Astrocyte (in vitro differentiated cells and primary cell): ENCODE data around the gene RPL10. TPM values are rescaled to one million over a fixed set of nuclear protein-coding genes. Genes with fewer than 3 reads are reported as not detected.
A peak's percentile ranks its signal among the peaks of the same experiment; 100 is the strongest.

ENCODE experiments used
- DNase-seq: peaks from one replicate; pipeline ENCODE4 v3.0.0-alpha.2; 2010; ENCODE audit warnings: low read depth
- FAIRE-seq: peaks from 2 replicates; lab custom pipeline; 2011; peaks lifted over from hg19 to GRCh38; lab: Jason Lieb, UNC
- H2AFZ ChIP-seq: 2 replicates; pipeline ENCODE4 v1.6.0; 2012; ENCODE audit warnings: low read depth, low read length, inconsistent platforms
- H3K27ac ChIP-seq: 2 replicates; pipeline ENCODE4 v1.5.1; 2011; ENCODE audit warnings: low read depth, low read length, inconsistent platforms
- H3K27me3 ChIP-seq: 2 replicates; pipeline ENCODE4 v1.6.0; 2011; ENCODE audit warnings: low read length, inconsistent platforms; ENCODE audit not compliant: insufficient read depth
- H3K36me3 ChIP-seq: 2 replicates; pipeline ENCODE4 v1.5.1; 2011; ENCODE audit warnings: low read length, inconsistent platforms; ENCODE audit not compliant: insufficient read depth
- H3K4me1 ChIP-seq: 2 replicates; pipeline ENCODE4 v1.5.1; 2011; ENCODE audit warnings: low read length, inconsistent platforms; ENCODE audit not compliant: insufficient read depth
- H3K4me2 ChIP-seq: 2 replicates; pipeline ENCODE4 v1.6.0; 2012; ENCODE audit warnings: low read length, inconsistent platforms
- H3K4me3 ChIP-seq: 2 replicates; pipeline ENCODE4 v1.5.1; 2011; ENCODE audit warnings: low read depth, mild to moderate bottlenecking, low read length, inconsistent platforms; ENCODE audit not compliant: insufficient read depth
- H3K79me2 ChIP-seq: 2 replicates; pipeline ENCODE4 v1.6.0; 2012; ENCODE audit warnings: mild to moderate bottlenecking, low read length, inconsistent platforms; ENCODE audit not compliant: insufficient read depth
- H3K9ac ChIP-seq: 2 replicates; pipeline ENCODE4 v1.6.0; 2012; ENCODE audit warnings: mild to moderate bottlenecking, low read length, inconsistent platforms
- H3K9me3 ChIP-seq: 2 replicates; pipeline ENCODE4 v1.5.1; 2012; ENCODE audit warnings: low read depth, mild to moderate bottlenecking, low read length, inconsistent platforms; ENCODE audit not compliant: insufficient read depth
- H4K20me1 ChIP-seq: 2 replicates; pipeline ENCODE4 v1.6.0; 2012; ENCODE audit warnings: low read length, inconsistent platforms; ENCODE audit not compliant: insufficient read depth
- H3K27ac Mint-ChIP-seq: one replicate; pipeline ENCODE4 v1.8.0; 2021; ENCODE audit warnings: mild to moderate bottlenecking, mixed read lengths; ENCODE audit not compliant: unreplicated experiment
- H3K27me3 Mint-ChIP-seq: one replicate; pipeline ENCODE4 v1.8.0; 2021; ENCODE audit warnings: low read depth, mixed read lengths; ENCODE audit not compliant: unreplicated experiment
- H3K36me3 Mint-ChIP-seq: one replicate; pipeline ENCODE4 v1.8.0; 2021; ENCODE audit warnings: low read depth, mixed read lengths; ENCODE audit not compliant: unreplicated experiment
- H3K4me1 Mint-ChIP-seq: one replicate; pipeline ENCODE4 v1.8.0; 2021; ENCODE audit warnings: low read depth, mixed read lengths; ENCODE audit not compliant: unreplicated experiment
- H3K4me3 Mint-ChIP-seq: one replicate; pipeline ENCODE4 v1.8.0; 2021; ENCODE audit warnings: mild to moderate bottlenecking, moderate library complexity, mixed read lengths; ENCODE audit not compliant: unreplicated experiment
- H3K9me3 Mint-ChIP-seq: one replicate; pipeline ENCODE4 v1.8.0; 2021; ENCODE audit warnings: mild to moderate bottlenecking, mixed read lengths; ENCODE audit not compliant: unreplicated experiment
- CTCF ChIP-seq: IDR thresholded peaks from 2 replicates; pipeline ENCODE4 v1.5.1; 2011; ENCODE audit warnings: low read depth, mild to moderate bottlenecking, inconsistent platforms, low read length, moderate library complexity; ENCODE audit not compliant: insufficient read depth
- EZH2 ChIP-seq: IDR thresholded peaks from 2 replicates; pipeline ENCODE4 v1.6.1; 2012; ENCODE audit warnings: mild to moderate bottlenecking, low read length, inconsistent platforms; ENCODE audit not compliant: insufficient read depth
- total RNA-seq: library from RNA; stranded (reverse); gene quantifications from 2 replicates; pipeline ENCODE4 v1.2.1, GENCODE V29; 2021

The RPL10 gene
- total RNA-seq, 1 donor from 2014 or later, result 1,967 TPM

- Histone ChIP-seq H3K9me3 (no peaks in the 10 kb centered on the region), H3K4me1 (peaks cover 25% of the 10 kb centered on the region), H3K27ac (peak overlapping the region; percentile 82), H3K79me2 (peaks cover 90% of the 10 kb centered on the region), H3K4me2 (peak overlapping the region; percentile 98), H4K20me1 (peaks cover 55% of the 10 kb centered on the region), H3K36me3 (peaks cover 11% of the 10 kb centered on the region), H3K27me3 (no peaks in the 10 kb centered on the region), H3K4me3 (peak overlapping the region; percentile 99), H2AFZ (no peak overlapping the region), H3K9ac (peak overlapping the region; percentile 93)
- no peaks in the 10 kb centered on the region for H3K4me1 Mint-ChIP-seq
- H3K36me3 Mint-ChIP-seq, result peaks cover 6% of the 10 kb centered on the region
- no peak for FAIRE-seq
- TF ChIP-seq EZH2, result no peak
- no peak for TF ChIP-seq CTCF
- H3K4me3 Mint-ChIP-seq, result peak overlapping the region; percentile 93
- DNase-seq, result no peak
- no peaks in the 10 kb centered on the region for H3K27me3 Mint-ChIP-seq
- no peaks in the 10 kb centered on the region for H3K9me3 Mint-ChIP-seq
- H3K27ac Mint-ChIP-seq, result peak overlapping the region; percentile 94
These were observed 27.7 kb upstream of the RPL10 start for GRCh38 chrX:154370300-154371016.

DNA sequence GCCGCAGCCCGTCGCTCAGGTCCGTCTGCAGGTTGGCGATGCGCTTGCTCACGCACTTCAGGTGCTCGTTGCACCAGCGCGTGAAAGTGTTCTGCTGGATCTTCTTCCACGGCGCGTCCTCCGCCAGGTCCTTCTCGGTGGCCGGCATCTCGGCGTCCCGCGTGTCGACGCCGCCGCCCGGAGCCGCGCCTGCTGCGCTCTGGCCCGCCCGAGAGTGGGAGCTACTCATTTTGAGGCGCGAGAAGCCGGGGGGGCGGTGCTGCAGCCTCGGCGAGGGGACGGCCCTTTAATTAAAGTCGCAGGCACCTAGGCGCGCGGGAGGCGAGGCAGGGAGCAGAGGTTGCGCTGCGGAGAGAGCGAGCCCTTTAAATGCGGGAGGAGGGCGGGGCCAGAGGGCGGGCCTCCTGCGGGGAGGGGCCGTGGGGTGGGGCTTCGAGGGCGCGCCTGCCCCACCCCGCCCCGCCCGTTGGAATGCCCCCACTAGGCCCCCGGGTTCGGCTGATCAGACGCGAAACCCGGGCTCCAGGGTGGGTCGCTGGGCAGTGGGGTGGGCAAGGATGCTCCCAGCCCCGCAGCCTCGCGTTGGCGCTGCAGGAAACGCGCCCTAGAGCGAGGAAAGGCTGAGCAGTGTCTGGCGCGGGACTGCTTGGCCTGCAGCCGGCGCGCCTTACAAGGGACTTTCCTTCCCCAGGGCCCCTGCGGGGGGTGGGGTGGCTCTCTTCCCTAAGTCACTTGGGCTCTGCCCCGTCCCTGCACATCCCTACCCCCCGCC, 27.0 kb upstream of the RPL10 start:
- FAIRE-seq, result no peak
- H3K79me2 ChIP-seq, result peaks cover 83% of the 10 kb centered on the region

More for the DNA sequence above, 27.0 kb upstream of the RPL10 start:
- H3K9me3 Mint-ChIP-seq, result no peaks in the 10 kb centered on the region
- Histone ChIP-seq H3K27ac (peak overlapping the region; percentile 82), H3K36me3 (peaks cover 11% of the 10 kb centered on the region), H3K9ac (peak overlapping the region; percentile 93), H3K4me3 (peak overlapping the region; percentile 99), H4K20me1 (peaks cover 48% of the 10 kb centered on the region), H3K4me1 (peaks cover 25% of the 10 kb centered on the region), H3K27me3 (no peaks in the 10 kb centered on the region), H3K4me2 (peak overlapping the region; percentile 98), H3K9me3 (no peaks in the 10 kb centered on the region), H2AFZ (no peak overlapping the region)
- DNase-seq, result peak; percentile 75
- peaks cover 6% of the 10 kb centered on the region for H3K36me3 Mint-ChIP-seq
- no peak for TF ChIP-seq CTCF
- no peak for TF ChIP-seq EZH2
- H3K27me3 Mint-ChIP-seq, result no peaks in the 10 kb centered on the region
- peak overlapping the region; percentile 83 for H3K4me3 Mint-ChIP-seq
- no peaks in the 10 kb centered on the region for H3K4me1 Mint-ChIP-seq
- no peak overlapping the region for H3K27ac Mint-ChIP-seq
